Nephron (organoid): ENCODE data around the gene DACT1.

Source experiments
- H3K27ac Mint-ChIP-seq, 3 experiments: 2 replicates each; pipeline ENCODE4 v1.8.0; 2020; ENCODE audit warnings: mixed read lengths in 3 of 3, mild to moderate bottlenecking in 2 of 3, moderate library complexity in 1 of 3
- H3K27me3 Mint-ChIP-seq: 2 replicates; pipeline ENCODE4 v1.8.0; 2021; ENCODE audit warnings: low read depth, mild to moderate bottlenecking, moderate library complexity, mixed read lengths
- H3K36me3 Mint-ChIP-seq: 2 replicates; pipeline ENCODE4 v1.8.0; 2020; ENCODE audit warnings: low read depth, mixed read lengths
- H3K4me1 Mint-ChIP-seq: 2 replicates; pipeline ENCODE4 v1.8.0; 2020; ENCODE audit warnings: mixed read lengths
- H3K4me3 Mint-ChIP-seq, 3 experiments: 2 replicates each; pipeline ENCODE4 v1.8.0; 2020; ENCODE audit warnings: mild to moderate bottlenecking in 3 of 3, mixed read lengths in 3 of 3, moderate library complexity in 2 of 3
- H3K9me3 Mint-ChIP-seq: 2 replicates; pipeline ENCODE4 v1.8.0; 2020; ENCODE audit warnings: mixed read lengths
- CTCF ChIP-seq, 3 experiments: fragments of 200-600 bp; sonication (generic); IDR thresholded peaks; one replicate each; pipeline ENCODE4 v1.5.0; 2021; ENCODE audit warnings: antibody characterized with exemption in 3 of 3; ENCODE audit not compliant: unreplicated experiment in 3 of 3

DACT1 gene

DNA sequence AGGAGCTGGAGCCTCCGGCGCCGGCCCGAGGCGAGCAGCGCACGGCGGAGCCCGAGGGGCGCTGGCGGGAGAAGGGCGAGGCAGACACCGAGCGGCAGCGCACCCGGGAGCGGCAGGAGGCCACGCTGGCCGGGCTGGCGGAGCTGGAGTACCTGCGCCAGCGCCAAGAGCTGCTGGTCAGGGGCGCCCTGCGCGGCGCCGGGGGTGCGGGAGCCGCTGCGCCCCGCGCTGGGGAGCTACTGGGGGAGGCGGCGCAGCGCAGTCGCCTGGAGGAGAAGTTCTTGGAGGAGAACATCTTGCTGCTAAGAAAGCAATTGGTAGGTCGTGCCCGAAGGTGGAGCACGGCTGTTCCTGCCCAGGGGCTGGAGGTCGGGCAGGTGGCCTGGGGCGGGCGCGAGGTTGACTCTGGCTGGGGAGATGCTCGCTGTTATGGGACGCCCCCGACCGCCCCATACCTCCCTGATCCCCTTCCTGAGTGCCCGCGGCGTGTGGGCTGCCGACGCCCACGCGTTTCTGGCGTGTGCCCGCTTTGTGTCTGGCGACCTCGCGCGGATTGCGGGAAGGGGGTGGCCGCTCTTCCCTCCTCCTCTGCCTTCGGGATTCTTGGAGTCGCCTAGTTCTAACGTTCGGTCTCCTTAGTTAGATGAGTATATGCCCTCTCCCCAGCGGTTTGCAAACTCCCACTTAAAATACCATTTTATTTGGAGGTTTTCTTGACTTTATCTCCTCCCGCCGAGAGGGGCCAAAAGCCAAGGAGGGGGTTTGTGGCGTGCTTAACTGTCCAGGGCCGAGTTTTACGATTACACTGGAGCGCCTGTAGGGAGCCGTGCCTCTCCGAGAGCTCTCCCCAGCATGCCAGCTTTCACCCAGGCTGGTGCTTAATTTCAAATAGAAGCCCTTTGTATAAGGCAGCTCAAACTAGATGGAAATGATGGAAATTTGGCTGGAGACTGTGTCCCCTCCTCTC lies 752 bp downstream of the DACT1 start:
- peak in 1 of 3 experiments; percentile 7 for TF ChIP-seq CTCF (IDR thresholded peaks at IDR 0.05; ENCODE audit: unreplicated experiment in 3 of 3)
- no peaks in the 10 kb centered on the region for H3K9me3 Mint-ChIP-seq
- peak overlapping the region; percentile 93 to 98 (median 97) for H3K27ac Mint-ChIP-seq
- H3K36me3 Mint-ChIP-seq = peaks cover 29% of the 10 kb centered on the region
- peak overlapping the region; percentile 93 to 96 (median 95) for H3K4me3 Mint-ChIP-seq
- no peaks in the 10 kb centered on the region for H3K27me3 Mint-ChIP-seq
- H3K4me1 Mint-ChIP-seq = peaks cover 46% of the 10 kb centered on the region

GRCh38 chr14:58639198-58639565 lies 1.4 kb downstream of the DACT1 start:
- Mint-ChIP-seq H3K27me3 (no peaks in the 10 kb centered on the region), H3K4me1 (peaks cover 48% of the 10 kb centered on the region), H3K36me3 (peaks cover 34% of the 10 kb centered on the region), H3K4me3 (peak overlapping the region; percentile 93 to 96 (median 95)), H3K9me3 (no peaks in the 10 kb centered on the region), H3K27ac (peak overlapping the region; percentile 93 to 98 (median 97))
- TF ChIP-seq CTCF (IDR thresholded peaks at IDR 0.05; ENCODE audit: unreplicated experiment in 3 of 3) = no peak

DNA sequence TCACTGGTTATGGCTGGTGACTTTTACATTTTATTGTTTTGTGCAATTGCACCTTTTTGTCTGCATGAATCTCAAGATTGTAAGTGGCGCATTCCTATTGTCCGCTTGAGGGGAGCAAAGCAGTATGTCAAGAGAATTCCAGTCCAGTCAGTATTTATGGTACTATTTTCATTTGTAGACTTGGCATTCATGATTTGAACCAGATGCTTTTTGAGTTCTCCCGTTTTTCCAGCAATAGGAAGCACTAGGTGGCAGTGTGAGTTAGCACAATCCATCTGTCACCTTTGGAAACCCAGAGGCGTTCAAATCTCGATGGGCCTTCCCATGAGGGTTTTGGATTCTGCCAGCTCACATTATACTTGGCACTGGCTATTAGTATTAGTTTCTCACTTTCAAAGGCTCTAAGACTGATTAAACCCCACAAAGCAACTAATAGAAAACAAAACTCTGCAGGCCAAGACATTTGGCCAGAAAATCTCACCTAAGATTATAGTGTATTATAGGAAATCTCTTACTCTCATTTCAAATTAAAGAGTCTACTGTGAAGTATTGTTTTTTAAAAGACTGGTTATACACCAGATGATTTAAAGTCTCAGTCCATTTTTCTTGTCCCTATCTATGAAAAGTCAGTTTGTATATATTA lies 2.2 kb downstream of the DACT1 start:
- Mint-ChIP-seq H3K36me3 (peaks cover 40% of the 10 kb centered on the region), H3K4me3 (peak overlapping the region; percentile 93 to 96 (median 95)), H3K9me3 (no peaks in the 10 kb centered on the region), H3K27ac (peak overlapping the region; percentile 93 to 98 (median 97)), H3K4me1 (peaks cover 40% of the 10 kb centered on the region), H3K27me3 (no peaks in the 10 kb centered on the region)
- peak; percentile 59 to 74 (median 61) for TF ChIP-seq CTCF (IDR thresholded peaks at IDR 0.05; ENCODE audit: unreplicated experiment in 3 of 3)

DNA sequence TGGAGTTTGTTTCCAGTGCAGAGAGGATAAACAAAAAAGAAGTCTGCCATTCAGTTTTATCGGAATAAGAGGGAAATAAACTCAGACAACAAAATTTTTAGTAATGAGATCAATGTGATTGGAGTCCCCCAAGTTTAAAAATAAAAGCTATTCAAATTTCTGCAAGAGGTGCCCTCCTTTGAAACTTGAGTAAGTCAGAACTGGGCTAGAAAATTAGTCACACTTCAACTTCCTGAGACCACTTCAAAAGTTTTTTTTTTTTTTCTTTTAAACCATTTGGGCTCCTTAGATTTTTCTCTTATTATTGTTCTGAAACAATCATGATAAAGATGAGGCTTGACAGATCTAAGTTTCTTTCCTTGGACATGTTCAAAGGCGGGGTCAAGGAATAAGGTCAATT lies 3.2 kb downstream of the DACT1 start:
- H3K27ac Mint-ChIP-seq = peak overlapping the region; percentile 93 to 98 (median 97)
- H3K9me3 Mint-ChIP-seq = no peaks in the 10 kb centered on the region
- no peaks in the 10 kb centered on the region for H3K27me3 Mint-ChIP-seq
- H3K36me3 Mint-ChIP-seq = peaks cover 50% of the 10 kb centered on the region
- H3K4me1 Mint-ChIP-seq = peaks cover 31% of the 10 kb centered on the region
- no peak for TF ChIP-seq CTCF (IDR thresholded peaks at IDR 0.05; ENCODE audit: unreplicated experiment in 3 of 3)
- H3K4me3 Mint-ChIP-seq = peak overlapping the region; percentile 93 to 96 (median 95)

- H3K36me3 Mint-ChIP-seq = peaks cover 54% of the 10 kb centered on the region
- H3K9me3 Mint-ChIP-seq = no peaks in the 10 kb centered on the region
- H3K27me3 Mint-ChIP-seq = no peaks in the 10 kb centered on the region
- H3K4me1 Mint-ChIP-seq = peaks cover 26% of the 10 kb centered on the region
- peak overlapping the region; percentile 21 to 59 (median 48) for H3K4me3 Mint-ChIP-seq
- no peak overlapping the region for H3K27ac Mint-ChIP-seq
- peak in 1 of 3 experiments; percentile 8 for TF ChIP-seq CTCF (IDR thresholded peaks at IDR 0.05; ENCODE audit: unreplicated experiment in 3 of 3)
These were observed 3.7 kb downstream of the DACT1 start for GRCh38 chr14:58641509-58641908.
